GM19468 (cell line): ENCODE data around the gene FAM222A.

ENCODE experiments used
- ATAC-seq: cut with Tn5 transposase; IDR thresholded peaks from one replicate; pipeline ENCODE4 v1.9.1; 2021; ENCODE audit warnings: mild to moderate bottlenecking, moderate library complexity, moderate number of reproducible peaks; ENCODE audit not compliant: unreplicated experiment; ENCODE audit errors: extremely low read depth

The FAM222A gene

GRCh38 chr12:109770104-109770860, 56.7 kb downstream of the FAM222A start:
- ATAC-seq = no peak

- ATAC-seq = no peak
Measured at GRCh38 chr12:109770861-109771670, 57.4 kb downstream of the FAM222A start.

GRCh38 chr12:109771746-109772621, 58.4 kb downstream of the FAM222A start:
- no peak for ATAC-seq

- no peak for ATAC-seq
Measured at GRCh38 chr12:109772622-109773321, 59.1 kb downstream of the FAM222A start.

- ATAC-seq = no peak
Measured at GRCh38 chr12:109773384-109774011, 59.9 kb downstream of the FAM222A start.

- no peak for ATAC-seq
Measured at GRCh38 chr12:109775172-109775881, 61.7 kb downstream of the FAM222A start.

- ATAC-seq = no peak
Measured at GRCh38 chr12:109776624-109777023, 63.0 kb downstream of the FAM222A start.

- ATAC-seq = no peak
Measured at GRCh38 chr12:109777544-109777943, 63.9 kb downstream of the FAM222A start.

- no peak for ATAC-seq
Measured at GRCh38 chr12:109778684-109779083, 65.1 kb downstream of the FAM222A start.

- ATAC-seq = no peak
Measured at GRCh38 chr12:109779382-109779781, 65.8 kb downstream of the FAM222A start.

- ATAC-seq = no peak
Measured at GRCh38 chr12:109781668-109782325, 68.2 kb downstream of the FAM222A start.

- ATAC-seq = no peak
Measured at GRCh38 chr12:109782326-109782703, 68.7 kb downstream of the FAM222A start.

GRCh38 chr12:109783135-109783964, 69.7 kb downstream of the FAM222A start:
- ATAC-seq = no peak

- no peak for ATAC-seq
Measured at GRCh38 chr12:109783965-109784244, 70.3 kb downstream of the FAM222A start.

GRCh38 chr12:109785854-109786253, 72.2 kb downstream of the FAM222A start:
- ATAC-seq = no peak

GRCh38 chr12:109786799-109787198, 73.2 kb downstream of the FAM222A start:
- ATAC-seq = no peak

GRCh38 chr12:109789526-109790048, 76.0 kb downstream of the FAM222A start:
- ATAC-seq = no peak

GRCh38 chr12:109792992-109793391, 79.4 kb downstream of the FAM222A start:
- no peak for ATAC-seq
